ENCODE measurements around the gene SLC25A6. TPM values are rescaled to one million over a fixed set of nuclear protein-coding genes. Genes with fewer than 3 reads are reported as not detected.
"Not testable (repeated sequence)": the region's sequence is repeated elsewhere in the genome, so short reads cannot be mapped to it uniquely, and the experiment has no call there.

The SLC25A6 gene
- total RNA-seq, 2 experiments from 2014 or later = 396 to 456 TPM

- Mint-ChIP-seq H3K4me1 (peaks cover 3% of the 10 kb centered on the region), H3K9me3 (ENCODE audit: low read depth) (peaks cover 6% of the 10 kb centered on the region), H3K4me3 (no peak overlapping the region), H3K36me3 (ENCODE audit: low read depth) (peaks cover 20% of the 10 kb centered on the region), H3K27ac (no peak overlapping the region), H3K27me3 (no peaks in the 10 kb centered on the region)
- ATAC-seq (peak; percentile 26), DNase-seq (no peak)
- CTCF ChIA-PET = no interaction called here
- intact Hi-C loops (cut with DNase I, micrococcal nuclease) = no loop called here
- POLR2A ChIA-PET = no interaction called here
Measured at GRCh38 chrX:1355131-1356046, 36.5 kb downstream of the SLC25A6 start.

- ATAC-seq (no peak), DNase-seq (no peak)
- peaks cover 3% of the 10 kb centered on the region for H3K4me1 Mint-ChIP-seq
- intact Hi-C loops (cut with DNase I, micrococcal nuclease) = no loop called here
- ChIA-PET POLR2A (no interaction called here), CTCF (no interaction called here)
- no peaks in the 10 kb centered on the region for H3K27me3 Mint-ChIP-seq
- H3K27ac Mint-ChIP-seq = no peak overlapping the region
- H3K36me3 Mint-ChIP-seq (ENCODE audit: low read depth) = peaks cover 13% of the 10 kb centered on the region
- H3K4me3 Mint-ChIP-seq = no peak overlapping the region
- peaks cover 4% of the 10 kb centered on the region for H3K9me3 Mint-ChIP-seq (ENCODE audit: low read depth)
Measured at GRCh38 chrX:1354036-1355019, 37.6 kb downstream of the SLC25A6 start.

GRCh38 chrX:1351981-1352714 is 39.8 kb downstream of the SLC25A6 start:
- intact Hi-C loops (cut with DNase I, micrococcal nuclease) = no loop called here
- ATAC-seq (no peak), DNase-seq (no peak)
- POLR2A ChIA-PET = no interaction called here
- Mint-ChIP-seq H3K27me3 (no peaks in the 10 kb centered on the region), H3K36me3 (ENCODE audit: low read depth) (no peaks in the 10 kb centered on the region), H3K9me3 (ENCODE audit: low read depth) (no peaks in the 10 kb centered on the region), H3K4me1 (peaks cover 3% of the 10 kb centered on the region), H3K4me3 (no peak overlapping the region), H3K27ac (no peak overlapping the region)
- CTCF ChIA-PET = no interaction called here

- intact Hi-C loops (cut with DNase I, micrococcal nuclease); POLR2A ChIA-PET; H3K27me3 Mint-ChIP-seq; ATAC-seq; DNase-seq; H3K4me1 Mint-ChIP-seq; CTCF ChIA-PET; H3K4me3 Mint-ChIP-seq; H3K36me3 Mint-ChIP-seq (ENCODE audit: low read depth); H3K9me3 Mint-ChIP-seq (ENCODE audit: low read depth); H3K27ac Mint-ChIP-seq: not testable (repeated sequence)
Measured at GRCh38 chrX:1349606-1350005, 42.3 kb downstream of the SLC25A6 start.

GRCh38 chrX:1341545-1342184 is 50.2 kb downstream of the SLC25A6 start:
- H3K9me3 Mint-ChIP-seq (ENCODE audit: low read depth) = peaks cover 5% of the 10 kb centered on the region
- DNase-seq = no peak

GRCh38 chrX:1336948-1337779 is 54.7 kb downstream of the SLC25A6 start:
- peak overlapping the region; percentile 34 for H3K27ac Mint-ChIP-seq
- no peaks in the 10 kb centered on the region for H3K36me3 Mint-ChIP-seq (ENCODE audit: low read depth)
- peak overlapping the region; percentile 64 for H3K4me3 Mint-ChIP-seq
- H3K4me1 Mint-ChIP-seq = peaks cover 11% of the 10 kb centered on the region
- H3K9me3 Mint-ChIP-seq (ENCODE audit: low read depth) = peaks cover 5% of the 10 kb centered on the region
- DNase-seq (no peak), ATAC-seq (peak; percentile 49)
- CTCF ChIA-PET = no interaction called here
- POLR2A ChIA-PET = no interaction called here
- peaks cover 16% of the 10 kb centered on the region for H3K27me3 Mint-ChIP-seq
- intact Hi-C loops (cut with DNase I, micrococcal nuclease) = no loop called here

More at GRCh38 chrX:1341545-1342184, 50.2 kb downstream of the SLC25A6 start:
- Mint-ChIP-seq H3K36me3 (ENCODE audit: low read depth) (no peaks in the 10 kb centered on the region), H3K27me3 (peaks cover 8% of the 10 kb centered on the region), H3K4me1 (peaks cover 6% of the 10 kb centered on the region), H3K27ac (no peak overlapping the region), H3K4me3 (no peak overlapping the region)
- ChIA-PET CTCF (no interaction called here), POLR2A (no interaction called here)
- no peak for ATAC-seq
- intact Hi-C loops (cut with DNase I, micrococcal nuclease) = no loop called here

- Mint-ChIP-seq H3K27ac (peak within 1 kb of the TSS; percentile 34), H3K9me3 (ENCODE audit: low read depth) (peaks cover 5% of the 10 kb centered on the region)
- POLR2A ChIA-PET = no interaction called here
Measured at GRCh38 chrX:1336331-1336943, 55.5 kb downstream of the SLC25A6 start, which contains the start of gene IL3RA. TSS of gene IL3RA (plus strand) at chrX:1336785. CDS start at chrX:1341766, 4,981 bp downstream.

More at GRCh38 chrX:1336331-1336943, 55.5 kb downstream of the SLC25A6 start, which contains the start of gene IL3RA:
- peaks cover 11% of the 10 kb centered on the region for H3K4me1 Mint-ChIP-seq
- peaks cover 16% of the 10 kb centered on the region for H3K27me3 Mint-ChIP-seq
- DNase-seq (no peak), ATAC-seq (peak; percentile 35)
- intact Hi-C loops (cut with DNase I, micrococcal nuclease) = no loop called here
- H3K36me3 Mint-ChIP-seq (ENCODE audit: low read depth) = no peaks in the 10 kb centered on the region
- peak within 1 kb of the TSS; percentile 64 for H3K4me3 Mint-ChIP-seq
- CTCF ChIA-PET = no interaction called here

Other genes with a start within 250 kb of the SLC25A6 start
- 1 to 10 TPM; 1.3 to 1.7 TPM for gene CRLF2, start 179.5 kb downstream of the SLC25A6 start, total RNA-seq
- gene CSF2RA, start 123.3 kb downstream of the SLC25A6 start, total RNA-seq = under 1 TPM; 0.18 to 0.30 TPM
- gene IL3RA, start 55.3 kb downstream of the SLC25A6 start, total RNA-seq = under 1 TPM; 0.37 to 0.63 TPM
- gene ASMTL, start 60.8 kb upstream of the SLC25A6 start, total RNA-seq = 10 to 100 TPM; 33.9 to 38.3 TPM
- 10 to 100 TPM; 19.8 to 21.2 TPM for gene P2RY8, start 145.1 kb upstream of the SLC25A6 start, total RNA-seq
- gene AKAP17A, start 199.5 kb upstream of the SLC25A6 start, total RNA-seq = 10 to 100 TPM; 49.7 to 51.2 TPM
- under 1 TPM; 0.51 to 0.82 TPM for gene ASMT, start 222.9 kb upstream of the SLC25A6 start, total RNA-seq

Measured in activated CD4-positive, alpha-beta T cell treated with anti-CD3 and anti-CD28 coated beads for 36 hours (primary cell).